Bronchial epithelial cell (primary cell): Measurements from ENCODE around the gene CACNA1D. TPM values are rescaled to one million over a fixed set of nuclear protein-coding genes. Genes with fewer than 3 reads are reported as not detected.

Experiments
- DNase-seq: peaks from one replicate; pipeline ENCODE4 v3.0.0-alpha.2; 2010; ENCODE audit warnings: low read depth
- FAIRE-seq: peaks from 2 replicates; lab custom pipeline; 2011; peaks lifted over from hg19 to GRCh38; lab: Jason Lieb, UNC
- H3K27me3 ChIP-seq: 2 replicates; pipeline ENCODE4 v1.5.1; 2011; ENCODE audit warnings: low read length; ENCODE audit not compliant: control insufficient read depth, insufficient read depth
- H3K36me3 ChIP-seq: 2 replicates; pipeline ENCODE4 v1.5.1; 2011; ENCODE audit warnings: low read length; ENCODE audit not compliant: control insufficient read depth, insufficient read depth
- H3K4me3 ChIP-seq: 2 replicates; pipeline ENCODE4 v1.5.1; 2011; ENCODE audit warnings: mild to moderate bottlenecking, low read depth, low read length, control low read depth
- CTCF ChIP-seq: IDR thresholded peaks from 2 replicates; pipeline ENCODE4 v1.5.1; 2011; ENCODE audit warnings: mild to moderate bottlenecking, moderate library complexity, low read length, control low read depth, inconsistent platforms; ENCODE audit not compliant: insufficient read depth, severe bottlenecking
- total RNA-seq: library from RNA; depleted of rRNA; stranded (reverse); fragments of >200 nt; gene quantifications from 2 replicates; pipeline ENCODE4 v1.2.1, GENCODE V29; 2014

CACNA1D gene
- total RNA-seq, 1 donor from 2014 or later, result 0.26 TPM

GRCh38 chr3:53798144-53798543 is 303.7 kb downstream of the CACNA1D start:
- FAIRE-seq, result no peak
- DNase-seq, result no peak
- Histone ChIP-seq H3K4me3 (no peak overlapping the region), H3K36me3 (no peaks in the 10 kb centered on the region), H3K27me3 (peaks cover 2% of the 10 kb centered on the region)
- TF ChIP-seq CTCF, result no peak

GRCh38 chr3:53799338-53799865 is 305.0 kb downstream of the CACNA1D start:
- DNase-seq (no peak), FAIRE-seq (peak; percentile 97)
- Histone ChIP-seq H3K27me3 (peaks cover 2% of the 10 kb centered on the region), H3K4me3 (no peak overlapping the region), H3K36me3 (no peaks in the 10 kb centered on the region)
- TF ChIP-seq CTCF, result no peak

- FAIRE-seq, result no peak
- no peak for TF ChIP-seq CTCF
- Histone ChIP-seq H3K27me3 (peaks cover 2% of the 10 kb centered on the region), H3K4me3 (no peak overlapping the region), H3K36me3 (no peaks in the 10 kb centered on the region)
- DNase-seq, result no peak
Measured at GRCh38 chr3:53800041-53800906, 305.9 kb downstream of the CACNA1D start.

GRCh38 chr3:53801319-53801718 is 306.9 kb downstream of the CACNA1D start:
- no peaks in the 10 kb centered on the region for H3K36me3 ChIP-seq
- H3K4me3 ChIP-seq, result no peak overlapping the region
- peaks cover 2% of the 10 kb centered on the region for H3K27me3 ChIP-seq
- no peak for TF ChIP-seq CTCF
- FAIRE-seq, result peak; percentile 73
- no peak for DNase-seq

- Histone ChIP-seq H3K27me3 (peaks cover 3% of the 10 kb centered on the region), H3K36me3 (no peaks in the 10 kb centered on the region), H3K4me3 (no peak overlapping the region)
- DNase-seq (no peak), FAIRE-seq (no peak)
- no peak for TF ChIP-seq CTCF
Measured at GRCh38 chr3:53802256-53802880, 308.0 kb downstream of the CACNA1D start.
